Activated T-cell treated with anti-CD3 and anti-CD28 coated beads, Interleukin-2, amount 50 U/mL, for 24 hours (primary cell): ENCODE data around the gene UMODL1.

Experiments
- DNase-seq: peaks from one replicate; pipeline ENCODE4 v3.0.0-alpha.2; 2020
- H3K27ac Mint-ChIP-seq: 2 replicates; pipeline ENCODE4 v1.8.0; 2020; ENCODE audit warnings: mild to moderate bottlenecking, mixed read lengths
- H3K27me3 Mint-ChIP-seq: 2 replicates; pipeline ENCODE4 v1.8.0; 2020; ENCODE audit warnings: mixed read lengths
- H3K36me3 Mint-ChIP-seq: 2 replicates; pipeline ENCODE4 v1.8.0; 2020; ENCODE audit warnings: low read depth, mixed read lengths
- H3K4me1 Mint-ChIP-seq: 2 replicates; pipeline ENCODE4 v1.8.0; 2020; ENCODE audit warnings: low read depth, mixed read lengths
- H3K4me3 Mint-ChIP-seq: 2 replicates; pipeline ENCODE4 v1.8.0; 2020; ENCODE audit warnings: mild to moderate bottlenecking, moderate library complexity, mixed read lengths
- H3K9me3 Mint-ChIP-seq: 2 replicates; pipeline ENCODE4 v1.8.0; 2020; ENCODE audit warnings: mixed read lengths

Gene UMODL1

GRCh38 chr21:42102526-42102925 lies 31.4 kb downstream of the UMODL1 start:
- H3K9me3 Mint-ChIP-seq, result no peaks in the 10 kb centered on the region
- no peak overlapping the region for H3K4me3 Mint-ChIP-seq

GRCh38 chr21:42102991-42103390 lies 31.9 kb downstream of the UMODL1 start:
- H3K9me3 Mint-ChIP-seq, result no peaks in the 10 kb centered on the region
- no peak overlapping the region for H3K27ac Mint-ChIP-seq
- no peak overlapping the region for H3K4me3 Mint-ChIP-seq
- DNase-seq, result no peak
- no peaks in the 10 kb centered on the region for H3K27me3 Mint-ChIP-seq
- no peaks in the 10 kb centered on the region for H3K36me3 Mint-ChIP-seq
- H3K4me1 Mint-ChIP-seq, result peaks cover 8% of the 10 kb centered on the region

More at GRCh38 chr21:42102526-42102925, 31.4 kb downstream of the UMODL1 start:
- H3K27ac Mint-ChIP-seq, result no peak overlapping the region
- no peaks in the 10 kb centered on the region for H3K36me3 Mint-ChIP-seq
- no peaks in the 10 kb centered on the region for H3K27me3 Mint-ChIP-seq
- H3K4me1 Mint-ChIP-seq, result peaks cover 5% of the 10 kb centered on the region
- DNase-seq, result no peak

GRCh38 chr21:42103843-42104242 lies 32.7 kb downstream of the UMODL1 start:
- Mint-ChIP-seq H3K27me3 (no peaks in the 10 kb centered on the region), H3K4me1 (peaks cover 9% of the 10 kb centered on the region), H3K36me3 (no peaks in the 10 kb centered on the region), H3K27ac (no peak overlapping the region), H3K4me3 (no peak overlapping the region), H3K9me3 (no peaks in the 10 kb centered on the region)
- no peak for DNase-seq

GRCh38 chr21:42105476-42106315 lies 34.6 kb downstream of the UMODL1 start:
- Mint-ChIP-seq H3K4me1 (peaks cover 9% of the 10 kb centered on the region), H3K27ac (no peak overlapping the region), H3K36me3 (no peaks in the 10 kb centered on the region), H3K9me3 (no peaks in the 10 kb centered on the region), H3K27me3 (no peaks in the 10 kb centered on the region), H3K4me3 (no peak overlapping the region)
- DNase-seq, result no peak

- Mint-ChIP-seq H3K27ac (no peak overlapping the region), H3K9me3 (no peaks in the 10 kb centered on the region), H3K4me1 (peaks cover 9% of the 10 kb centered on the region), H3K36me3 (no peaks in the 10 kb centered on the region), H3K27me3 (no peaks in the 10 kb centered on the region), H3K4me3 (no peak overlapping the region)
- no peak for DNase-seq
Observed at GRCh38 chr21:42106425-42106824, 35.3 kb downstream of the UMODL1 start.

- no peak overlapping the region for H3K4me3 Mint-ChIP-seq
- H3K4me1 Mint-ChIP-seq, result peaks cover 9% of the 10 kb centered on the region
- DNase-seq, result no peak
- H3K27me3 Mint-ChIP-seq, result no peaks in the 10 kb centered on the region
- no peak overlapping the region for H3K27ac Mint-ChIP-seq
- no peaks in the 10 kb centered on the region for H3K9me3 Mint-ChIP-seq
- H3K36me3 Mint-ChIP-seq, result no peaks in the 10 kb centered on the region
Observed at GRCh38 chr21:42107177-42107880, 36.2 kb downstream of the UMODL1 start.

GRCh38 chr21:42107881-42108553 lies 36.9 kb downstream of the UMODL1 start:
- DNase-seq, result peak; percentile 82
- Mint-ChIP-seq H3K36me3 (no peaks in the 10 kb centered on the region), H3K27me3 (no peaks in the 10 kb centered on the region), H3K4me1 (peaks cover 9% of the 10 kb centered on the region), H3K27ac (no peak overlapping the region), H3K9me3 (no peaks in the 10 kb centered on the region), H3K4me3 (peak overlapping the region; percentile 44)

GRCh38 chr21:42108554-42109340 lies 37.6 kb downstream of the UMODL1 start:
- no peaks in the 10 kb centered on the region for H3K9me3 Mint-ChIP-seq
- H3K27ac Mint-ChIP-seq, result no peak overlapping the region
- H3K36me3 Mint-ChIP-seq, result no peaks in the 10 kb centered on the region
- no peak overlapping the region for H3K4me3 Mint-ChIP-seq
- no peaks in the 10 kb centered on the region for H3K27me3 Mint-ChIP-seq
- H3K4me1 Mint-ChIP-seq, result peaks cover 9% of the 10 kb centered on the region
- no peak for DNase-seq

GRCh38 chr21:42109473-42109872 lies 38.4 kb downstream of the UMODL1 start:
- Mint-ChIP-seq H3K4me3 (no peak overlapping the region), H3K36me3 (no peaks in the 10 kb centered on the region), H3K27me3 (no peaks in the 10 kb centered on the region), H3K4me1 (peaks cover 9% of the 10 kb centered on the region), H3K9me3 (no peaks in the 10 kb centered on the region), H3K27ac (no peak overlapping the region)
- DNase-seq, result no peak

- Mint-ChIP-seq H3K4me1 (peaks cover 9% of the 10 kb centered on the region), H3K4me3 (no peak overlapping the region), H3K36me3 (no peaks in the 10 kb centered on the region), H3K27ac (no peak overlapping the region), H3K27me3 (peaks cover 1% of the 10 kb centered on the region), H3K9me3 (no peaks in the 10 kb centered on the region)
- DNase-seq, result no peak
Observed at GRCh38 chr21:42109873-42110525, 38.9 kb downstream of the UMODL1 start.

GRCh38 chr21:42110691-42111469 lies 39.8 kb downstream of the UMODL1 start:
- DNase-seq, result no peak
- peaks cover 4% of the 10 kb centered on the region for H3K27me3 Mint-ChIP-seq
- H3K36me3 Mint-ChIP-seq, result no peaks in the 10 kb centered on the region
- peaks cover 9% of the 10 kb centered on the region for H3K4me1 Mint-ChIP-seq
- no peak overlapping the region for H3K4me3 Mint-ChIP-seq
- H3K27ac Mint-ChIP-seq, result no peak overlapping the region
- no peaks in the 10 kb centered on the region for H3K9me3 Mint-ChIP-seq

GRCh38 chr21:42111470-42111743 lies 40.3 kb downstream of the UMODL1 start:
- Mint-ChIP-seq H3K9me3 (no peaks in the 10 kb centered on the region), H3K27ac (no peak overlapping the region), H3K4me3 (no peak overlapping the region), H3K4me1 (peaks cover 9% of the 10 kb centered on the region), H3K27me3 (peaks cover 5% of the 10 kb centered on the region), H3K36me3 (no peaks in the 10 kb centered on the region)
- DNase-seq, result no peak

GRCh38 chr21:42111811-42112210 lies 40.7 kb downstream of the UMODL1 start:
- H3K27ac Mint-ChIP-seq, result no peak overlapping the region
- H3K36me3 Mint-ChIP-seq, result no peaks in the 10 kb centered on the region
- H3K4me3 Mint-ChIP-seq, result no peak overlapping the region
- peaks cover 9% of the 10 kb centered on the region for H3K4me1 Mint-ChIP-seq
- DNase-seq, result no peak
- peaks cover 7% of the 10 kb centered on the region for H3K27me3 Mint-ChIP-seq
- no peaks in the 10 kb centered on the region for H3K9me3 Mint-ChIP-seq
